Spleen (tissue), 7 donors: Measurements from ENCODE around the gene NAE1.

Experiments used
- CTCF ChIP-seq, 11 experiments: fragments of 200-600 bp in 7 of 11; fragments of 450-650 bp in 4 of 11; sonication (generic) in 4 of 11; IDR thresholded peaks in 8 of 11; conservative IDR thresholded peaks in 3 of 11; 1 replicate in 7 of 11; 2 replicates in 4 of 11; pipeline versions ENCODE4 v1.4.0 to v1.8.0; 2016 to 2021; ENCODE audit warnings: antibody characterized with exemption in 11 of 11, inconsistent platforms in 4 of 11, mild to moderate bottlenecking in 1 of 11
- POLR2A ChIP-seq, 3 donors: fragments of 450-650 bp; IDR thresholded peaks; one replicate each; pipeline ENCODE4 v1.5.1; 2017; ENCODE audit warnings: antibody characterized with exemption in 3 of 3, mild to moderate bottlenecking in 1 of 3
- POLR2AphosphoS5 ChIP-seq, 3 donors: sonication (generic); formaldehyde crosslinking; IDR thresholded peaks; one replicate each; pipeline ENCODE4 v1.5.1; 2017; ENCODE audit warnings: antibody characterized with exemption in 3 of 3
- donor health status: DM: no; HTN: no; CAD: no; lungs with moderate emphysema.
- donor health status: DM: no; HTN: no; CAD: no.
- donor health status: DM: no; HTN: no; CAD: no.

- TF ChIP-seq CTCF (IDR thresholded peaks at IDR 0.05 in 8 of 11, conservative IDR thresholded peaks at IDR 0.05 in 3 of 11) (no peak), POLR2A (IDR thresholded peaks at IDR 0.05) (no peak), POLR2AphosphoS5 (IDR thresholded peaks at IDR 0.05) (no peak)
Measured at GRCh38 chr16:66878067-66878466, 47.3 kb upstream of the NAE1 start.
